AG04449 (cell line): Measurements from ENCODE around the gene BRD3OS.

Experiments
- CTCF ChIA-PET: fragments of 350-600 bp; formaldehyde crosslinking; extraction: SDS; loops from one replicate; lab custom pipeline; 2021; ENCODE audit warnings: antibody characterized with exemption; lab: Yijun Ruan, JAX
- POLR2A ChIA-PET: fragments of 400-600, 350-600 bp; formaldehyde crosslinking; extraction: SDS; loops from one replicate; lab custom pipeline; 2020; ENCODE audit warnings: antibody characterized with exemption, inconsistent platforms; lab: Yijun Ruan, JAX
- DNase-seq: peaks from one replicate; pipeline ENCODE4 v3.0.0-alpha.2; 2010; ENCODE audit warnings: low read depth, low spot score
- H3K4me3 ChIP-seq: 2 replicates; pipeline ENCODE4 v1.5.1; 2011; ENCODE audit warnings: low read depth, mild to moderate bottlenecking, control low read depth, low read length
- TF ChIP-seq, protein P1 (sequence below): IDR thresholded peaks from one replicate; pipeline ENCODE4 v1.5.1; 2011; ENCODE audit warnings: mild to moderate bottlenecking, moderate library complexity, low read length, control low read depth, inconsistent platforms; ENCODE audit not compliant: insufficient read depth; ENCODE audit errors: missing control alignments

The BRD3OS gene

DNA sequence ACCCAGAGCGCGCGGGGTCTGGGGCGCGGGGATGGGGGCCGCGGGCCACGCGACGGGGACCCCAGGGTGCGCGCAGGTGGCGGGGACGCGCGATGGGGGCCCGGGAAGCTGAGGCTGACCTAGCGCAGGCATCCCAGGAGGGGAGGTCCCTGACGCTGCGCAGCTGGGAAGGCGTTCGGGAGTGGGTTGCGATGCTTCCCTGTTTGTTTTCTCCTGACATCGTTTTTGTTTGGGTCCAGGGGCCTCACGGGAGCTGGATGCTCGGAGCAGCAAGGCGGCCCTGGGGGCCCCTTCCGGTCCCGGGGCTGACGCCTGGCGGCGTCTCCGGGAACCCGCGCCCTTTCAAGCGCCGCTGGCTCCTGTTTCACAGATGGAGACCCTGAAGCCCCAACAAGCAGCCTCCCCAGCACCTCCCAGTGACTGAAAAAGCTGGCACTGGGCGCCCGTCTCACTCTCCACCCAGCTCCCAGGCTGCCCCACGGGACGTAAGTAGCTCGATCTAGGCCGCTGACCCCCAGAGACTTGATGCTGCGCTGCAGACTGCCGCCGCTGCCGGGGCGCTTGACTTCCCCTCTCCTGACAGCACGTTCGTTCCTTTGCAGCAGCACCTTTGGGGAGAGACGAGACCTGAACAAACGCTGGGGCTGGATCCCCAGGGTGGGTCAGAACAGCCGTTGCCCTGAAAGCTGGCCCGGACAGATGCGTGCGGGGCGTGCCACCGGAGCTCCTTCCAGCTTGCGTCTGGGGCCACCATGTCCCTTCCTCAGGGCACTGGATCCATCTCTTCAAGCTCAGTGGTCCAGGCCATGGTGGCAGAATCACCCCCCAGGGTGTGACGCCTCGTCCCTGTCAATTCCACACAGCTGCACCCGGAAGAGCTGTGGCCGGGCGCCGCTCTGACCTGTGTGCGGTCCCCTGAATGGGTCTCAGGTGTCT lies 593 bp downstream of the BRD3OS start:
- no peak for DNase-seq
- H3K4me3 ChIP-seq: peak overlapping the region; percentile 90
- TF ChIP-seq, protein P1, sequence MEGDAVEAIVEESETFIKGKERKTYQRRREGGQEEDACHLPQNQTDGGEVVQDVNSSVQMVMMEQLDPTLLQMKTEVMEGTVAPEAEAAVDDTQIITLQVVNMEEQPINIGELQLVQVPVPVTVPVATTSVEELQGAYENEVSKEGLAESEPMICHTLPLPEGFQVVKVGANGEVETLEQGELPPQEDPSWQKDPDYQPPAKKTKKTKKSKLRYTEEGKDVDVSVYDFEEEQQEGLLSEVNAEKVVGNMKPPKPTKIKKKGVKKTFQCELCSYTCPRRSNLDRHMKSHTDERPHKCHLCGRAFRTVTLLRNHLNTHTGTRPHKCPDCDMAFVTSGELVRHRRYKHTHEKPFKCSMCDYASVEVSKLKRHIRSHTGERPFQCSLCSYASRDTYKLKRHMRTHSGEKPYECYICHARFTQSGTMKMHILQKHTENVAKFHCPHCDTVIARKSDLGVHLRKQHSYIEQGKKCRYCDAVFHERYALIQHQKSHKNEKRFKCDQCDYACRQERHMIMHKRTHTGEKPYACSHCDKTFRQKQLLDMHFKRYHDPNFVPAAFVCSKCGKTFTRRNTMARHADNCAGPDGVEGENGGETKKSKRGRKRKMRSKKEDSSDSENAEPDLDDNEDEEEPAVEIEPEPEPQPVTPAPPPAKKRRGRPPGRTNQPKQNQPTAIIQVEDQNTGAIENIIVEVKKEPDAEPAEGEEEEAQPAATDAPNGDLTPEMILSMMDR: peak; percentile 7
- POLR2A ChIA-PET: interaction anchor here (0.7 to 0.9 kb wide), 2 partner anchors 13 to 33 kb away, joined by 3 read pairs; no protein-coding TSS in a partner anchor
- CTCF ChIA-PET: interaction anchor here (0.6 to 4.2 kb wide), 7 partner anchors 9 to 243 kb away, joined by 3 to 22 read pairs (median 6); partner anchors contain the start of gene WDR5

DNA sequence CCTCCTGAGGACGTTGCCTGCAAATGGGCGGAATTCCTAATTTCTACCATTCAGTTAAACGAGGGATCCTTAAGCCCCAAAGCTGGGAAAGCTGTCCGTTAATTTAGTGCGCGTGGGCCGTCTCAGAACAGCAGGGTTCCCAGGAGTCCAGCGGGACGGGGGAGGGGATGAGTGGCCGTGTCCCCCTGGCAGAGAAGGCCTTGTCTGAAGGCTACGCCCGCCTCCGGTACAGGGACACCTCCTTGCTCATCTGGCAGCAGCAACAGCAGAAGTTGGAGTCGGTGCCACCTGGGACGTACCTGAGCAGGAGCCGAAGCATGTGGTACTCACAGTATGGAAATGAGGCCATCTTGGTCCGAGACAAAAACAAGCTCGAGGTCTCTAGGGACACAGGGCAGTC lies 1.3 kb downstream of the BRD3OS start:
- DNase-seq: no peak
- ChIA-PET CTCF (interaction anchor here (0.6 to 4.2 kb wide), 5 partner anchors 8 to 244 kb away, joined by 3 to 22 read pairs (median 6); partner anchors contain the start of gene WDR5), POLR2A (no interaction called here)
- H3K4me3 ChIP-seq: peak overlapping the region; percentile 90
- TF ChIP-seq, protein P1: no peak

DNA sequence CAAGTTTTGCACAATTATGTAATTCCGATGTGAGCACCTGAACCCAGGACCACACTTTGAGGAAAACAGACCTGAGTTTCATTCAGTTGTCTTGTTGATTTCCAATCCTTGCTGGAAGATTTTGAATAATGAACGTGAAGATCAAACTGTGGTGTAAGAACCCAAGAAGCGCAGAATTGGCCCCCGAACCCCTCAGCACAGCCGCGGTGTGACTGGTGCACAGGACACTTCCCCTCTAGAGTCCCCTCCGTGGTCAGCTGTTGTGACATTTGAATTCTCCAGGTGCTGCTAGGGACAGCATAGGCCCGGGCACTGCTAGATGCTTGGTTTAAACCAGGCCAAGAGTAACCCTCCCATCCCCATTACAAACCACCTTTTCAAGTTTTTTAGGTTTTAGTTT lies 1.7 kb downstream of the BRD3OS start:
- TF ChIP-seq, protein P1: no peak
- ChIA-PET CTCF (interaction anchor here (1.8 to 4.2 kb wide), 2 partner anchors 10 to 244 kb away, joined by 6 to 22 read pairs; no protein-coding TSS in a partner anchor), POLR2A (no interaction called here)
- DNase-seq: no peak
- H3K4me3 ChIP-seq: no peak overlapping the region

DNA sequence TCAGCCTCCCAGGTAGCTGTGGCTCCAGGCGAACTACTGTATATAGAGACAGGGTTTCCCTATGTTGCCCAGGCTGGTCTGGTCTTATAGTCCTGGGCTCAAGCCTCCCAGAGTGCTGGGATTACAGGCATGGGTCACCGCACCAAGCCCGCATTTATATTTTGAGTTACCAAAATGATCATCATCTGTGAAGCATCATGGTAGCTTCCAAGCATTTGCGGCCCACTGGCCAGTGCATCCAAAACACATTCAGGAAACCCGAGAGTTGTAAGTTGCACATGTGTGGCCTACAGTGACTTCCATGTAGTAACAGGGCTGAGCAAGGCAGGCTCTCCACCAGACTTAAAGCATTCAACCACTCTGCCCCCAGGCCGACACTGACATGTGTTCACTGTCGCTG lies 2.3 kb downstream of the BRD3OS start:
- ChIA-PET POLR2A (no interaction called here), CTCF (interaction anchor here (0.7 to 4.2 kb wide), 2 partner anchors 144 to 245 kb away, joined by 3 to 22 read pairs; no protein-coding TSS in a partner anchor)
- TF ChIP-seq, protein P1: no peak
- no peak overlapping the region for H3K4me3 ChIP-seq
- no peak for DNase-seq

DNA sequence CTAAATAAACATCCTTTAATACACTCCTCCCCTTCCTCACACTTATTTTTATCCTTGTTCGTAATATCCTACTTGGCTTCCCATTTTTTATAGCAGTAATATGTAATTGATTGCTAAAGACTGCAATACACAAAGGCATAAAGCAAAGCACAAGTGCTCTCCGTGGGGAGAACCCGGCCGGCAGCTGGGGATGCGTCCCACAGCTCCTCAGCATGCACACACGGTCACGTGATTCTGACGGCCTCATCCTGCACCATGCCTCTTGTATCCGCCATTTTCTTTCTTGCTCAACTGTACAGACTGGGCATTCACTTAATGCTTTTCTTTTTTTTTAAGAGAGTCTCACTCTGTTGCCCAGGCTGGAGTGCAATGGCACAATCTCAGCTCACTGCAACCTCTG lies 2.8 kb downstream of the BRD3OS start:
- H3K4me3 ChIP-seq: no peak overlapping the region
- POLR2A ChIA-PET: no interaction called here
- CTCF ChIA-PET: interaction anchor here (0.7 to 4.2 kb wide), 2 partner anchors 143 to 246 kb away, joined by 3 to 22 read pairs; no protein-coding TSS in a partner anchor
- DNase-seq: no peak
- TF ChIP-seq, protein P1: no peak
